Tongue (tissue), 2 donors: Measurements from ENCODE around the gene CLDN20. TPM values are rescaled to one million over a fixed set of nuclear protein-coding genes. Genes with fewer than 3 reads are reported as not detected.
"Not testable (repeated sequence)": the region's sequence is repeated elsewhere in the genome, so short reads cannot be mapped to it uniquely, and the experiment has no call there.

Source experiments
- DNase-seq: peaks from one replicate; pipeline ENCODE4 v3.0.0-alpha.2; 2015
- total RNA-seq: library from RNA; depleted of rRNA; stranded (reverse); fragments of >200 nt; gene quantifications from one replicate; pipeline ENCODE4 v1.2.3, GENCODE V29; 2014

The CLDN20 gene, protein sequence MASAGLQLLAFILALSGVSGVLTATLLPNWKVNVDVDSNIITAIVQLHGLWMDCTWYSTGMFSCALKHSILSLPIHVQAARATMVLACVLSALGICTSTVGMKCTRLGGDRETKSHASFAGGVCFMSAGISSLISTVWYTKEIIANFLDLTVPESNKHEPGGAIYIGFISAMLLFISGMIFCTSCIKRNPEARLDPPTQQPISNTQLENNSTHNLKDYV
- not detected for total RNA-seq

DNA sequence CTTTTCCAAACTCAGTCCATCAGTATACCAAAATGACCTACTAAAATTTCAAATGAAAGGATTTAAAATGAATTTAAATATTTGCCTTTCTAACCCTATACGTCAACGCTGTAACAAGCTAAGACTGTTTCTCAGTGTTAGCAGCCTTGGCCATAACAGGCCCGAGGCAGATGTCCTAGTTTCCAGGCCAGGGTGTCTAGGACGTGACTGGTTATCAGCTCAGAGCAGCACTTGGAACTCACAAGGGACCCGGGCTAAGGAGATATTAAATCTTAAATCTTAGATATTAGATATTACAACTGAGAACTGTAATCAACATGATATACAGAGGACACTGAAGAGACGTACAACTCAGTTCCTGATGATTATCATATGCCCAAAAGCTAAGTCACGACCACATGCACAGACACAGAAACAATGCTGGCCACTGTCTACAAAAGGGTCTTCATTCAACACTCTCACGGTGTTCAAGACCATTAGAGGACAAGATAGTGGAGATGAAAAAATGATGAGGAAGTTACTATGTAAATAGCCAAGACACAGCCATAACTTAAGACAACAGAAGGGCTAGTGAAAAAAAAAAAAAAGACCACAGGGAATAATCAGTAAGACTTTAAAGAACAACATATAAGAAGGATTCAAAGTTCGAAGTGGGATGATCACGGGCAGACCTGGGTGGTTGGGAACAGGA lies at the start of gene CLDN20:
Gene CLDN20, plus strand, starts transcription at position 641 of the 691 bp plus-strand sequence. CDS start 11,707 bp downstream, outside the sequence.
- DNase-seq, result no peak

DNA sequence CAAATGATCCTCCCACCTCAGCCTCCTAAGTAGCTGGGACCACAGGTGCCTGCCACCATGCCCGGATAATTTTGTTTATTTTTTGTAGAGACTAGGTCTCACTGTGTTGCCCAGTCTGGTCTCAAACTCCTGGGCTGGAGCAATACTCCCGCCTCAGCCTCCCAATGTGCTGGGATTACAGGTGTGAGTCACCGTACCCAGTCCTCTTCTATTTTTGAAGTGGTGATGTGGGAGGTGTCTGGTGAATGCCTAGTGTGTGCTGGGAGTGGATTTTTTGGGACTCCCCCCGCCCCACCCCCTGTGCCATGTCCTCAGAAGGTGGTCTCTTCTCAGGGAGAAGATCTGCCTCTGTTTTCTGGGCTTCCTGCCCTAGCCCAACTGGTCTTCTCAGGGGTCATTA lies 47.9 kb upstream of the CLDN20 start:
- DNase-seq, result no peak

DNA sequence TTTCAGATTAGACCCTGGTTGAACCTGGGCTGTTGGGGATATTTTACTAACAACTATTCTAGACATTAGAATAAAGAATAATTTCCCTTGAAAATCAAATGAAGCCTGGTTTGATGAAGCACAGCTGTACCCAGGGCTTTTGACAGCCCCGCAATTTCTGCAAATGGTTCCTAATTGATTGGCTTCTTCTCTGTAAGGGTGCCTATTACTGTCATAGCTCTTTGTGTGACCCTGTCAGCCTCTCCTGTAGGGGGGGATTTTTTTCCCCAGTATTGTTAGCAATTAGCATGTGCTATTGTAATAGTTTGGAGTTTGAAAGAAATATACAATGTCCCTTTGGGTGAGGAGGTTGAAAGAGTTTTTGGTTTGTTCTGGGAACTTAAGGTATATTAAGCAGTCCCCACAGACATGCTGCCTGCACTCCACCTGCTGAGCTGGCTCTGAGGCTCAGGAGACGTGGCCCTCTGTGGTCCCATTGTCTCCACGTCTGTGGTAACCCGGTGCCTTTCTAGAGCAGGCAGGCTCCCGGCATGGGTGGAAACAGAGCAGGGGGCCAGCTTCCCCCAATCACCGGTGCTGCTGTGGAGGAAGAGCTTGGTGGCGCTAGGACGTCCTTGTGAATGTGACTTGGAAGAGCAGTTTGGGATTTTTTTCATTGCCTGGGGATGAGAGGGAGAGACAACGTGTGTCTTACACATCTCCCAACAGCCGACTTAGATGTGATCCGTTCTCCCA lies 47.3 kb upstream of the CLDN20 start:
- no peak for DNase-seq

DNA sequence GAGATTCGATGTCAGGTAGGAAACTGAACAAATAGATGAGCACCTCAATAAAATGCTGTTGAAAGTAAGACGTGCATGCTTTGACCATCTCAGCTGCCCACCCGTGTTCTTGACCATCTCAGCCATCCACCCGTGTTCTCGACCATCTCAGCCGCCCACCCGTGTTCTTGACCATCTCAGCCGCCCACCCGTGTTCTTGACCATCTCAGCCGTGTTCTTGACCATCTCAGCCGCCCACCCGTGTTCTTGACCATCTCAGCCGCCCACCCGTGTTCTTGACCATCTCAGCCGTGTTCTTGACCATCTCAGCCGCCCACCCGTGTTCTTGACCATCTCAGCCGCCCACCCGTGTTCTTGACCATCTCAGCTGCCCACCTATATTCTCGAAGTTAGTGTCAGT lies 45.1 kb upstream of the CLDN20 start:
- not testable (repeated sequence) for DNase-seq

DNA sequence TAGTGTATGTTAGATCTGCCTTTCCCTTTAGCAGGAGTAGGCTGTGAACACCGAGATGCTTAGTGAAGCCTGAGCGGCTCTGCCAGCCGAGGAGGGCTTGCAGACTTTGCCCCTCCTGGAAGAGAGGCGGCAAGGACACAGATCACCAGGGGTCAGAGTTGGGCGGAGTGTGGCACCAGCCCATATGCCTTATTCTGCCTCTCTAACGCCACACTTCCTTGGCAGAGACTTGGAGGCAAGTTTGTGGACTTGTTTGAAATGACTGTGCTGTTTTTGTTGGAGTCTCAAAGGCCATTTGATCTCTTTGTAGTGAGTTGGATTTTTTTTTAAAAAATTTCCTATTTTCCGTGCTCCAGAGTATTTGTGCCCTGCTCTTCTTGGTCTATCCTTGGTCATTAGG lies 44.5 kb upstream of the CLDN20 start:
- DNase-seq, result no peak

DNA sequence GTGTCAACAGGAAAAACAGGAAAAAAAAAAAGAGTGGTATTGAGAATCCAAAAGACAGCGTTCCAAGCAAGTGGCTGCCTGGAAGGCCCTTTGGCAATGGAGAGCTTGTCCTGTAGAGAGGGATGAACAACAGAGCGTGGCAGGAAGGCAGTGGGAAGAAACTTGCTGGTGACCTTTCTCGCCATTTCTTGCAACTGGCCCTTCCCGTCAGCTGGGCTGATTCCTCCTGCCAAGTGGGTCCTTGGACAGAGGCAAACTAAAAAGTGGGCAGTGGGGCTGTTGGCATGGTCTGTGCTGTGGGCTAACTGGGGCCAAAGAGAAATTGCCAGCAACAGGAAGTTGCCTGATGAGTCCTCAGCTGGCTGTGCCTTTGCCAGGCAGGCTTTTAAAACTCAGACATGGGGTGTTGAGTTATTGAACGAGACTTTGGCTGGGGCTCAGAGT lies 43.9 kb upstream of the CLDN20 start:
- no peak for DNase-seq

DNA sequence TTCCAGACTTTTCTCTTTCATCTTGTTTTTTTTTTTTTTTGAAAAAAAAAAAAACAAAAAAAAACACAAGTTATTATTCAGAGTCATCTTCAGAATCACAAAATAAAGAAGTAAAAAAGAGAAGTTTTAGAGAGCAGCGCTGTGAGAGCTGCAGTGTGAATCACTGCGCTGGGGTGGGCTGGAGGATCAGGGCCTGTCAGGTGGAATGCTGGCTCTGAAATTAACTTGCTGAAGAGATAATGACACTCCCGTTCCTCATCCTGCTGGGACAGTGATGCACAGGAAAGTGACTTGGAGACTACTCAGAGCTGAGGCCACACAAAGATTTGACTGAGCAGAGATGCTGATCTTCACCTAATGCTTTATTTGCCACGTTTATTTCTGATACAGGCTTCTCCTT lies 42.7 kb upstream of the CLDN20 start:
- no peak for DNase-seq

DNA sequence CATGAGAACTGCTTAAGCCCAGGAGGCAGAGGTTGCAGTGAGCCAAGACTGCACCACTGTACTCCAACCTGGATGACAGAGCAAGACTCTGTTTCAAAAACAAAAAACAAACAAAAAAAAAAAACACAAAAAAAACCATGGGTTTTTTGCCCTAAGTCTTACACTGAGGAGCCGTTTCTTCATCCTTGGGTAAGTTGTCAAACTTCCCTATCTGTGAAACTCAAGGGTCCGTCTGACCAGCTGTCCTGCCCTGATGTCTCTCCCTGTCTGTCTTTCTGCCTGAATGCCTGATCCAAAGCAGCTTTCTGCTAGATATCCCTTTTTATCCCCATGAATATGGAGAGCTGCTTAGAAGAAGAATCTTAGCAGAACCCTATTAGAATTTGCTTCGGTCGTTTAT lies 41.3 kb upstream of the CLDN20 start:
- DNase-seq, result no peak

DNA sequence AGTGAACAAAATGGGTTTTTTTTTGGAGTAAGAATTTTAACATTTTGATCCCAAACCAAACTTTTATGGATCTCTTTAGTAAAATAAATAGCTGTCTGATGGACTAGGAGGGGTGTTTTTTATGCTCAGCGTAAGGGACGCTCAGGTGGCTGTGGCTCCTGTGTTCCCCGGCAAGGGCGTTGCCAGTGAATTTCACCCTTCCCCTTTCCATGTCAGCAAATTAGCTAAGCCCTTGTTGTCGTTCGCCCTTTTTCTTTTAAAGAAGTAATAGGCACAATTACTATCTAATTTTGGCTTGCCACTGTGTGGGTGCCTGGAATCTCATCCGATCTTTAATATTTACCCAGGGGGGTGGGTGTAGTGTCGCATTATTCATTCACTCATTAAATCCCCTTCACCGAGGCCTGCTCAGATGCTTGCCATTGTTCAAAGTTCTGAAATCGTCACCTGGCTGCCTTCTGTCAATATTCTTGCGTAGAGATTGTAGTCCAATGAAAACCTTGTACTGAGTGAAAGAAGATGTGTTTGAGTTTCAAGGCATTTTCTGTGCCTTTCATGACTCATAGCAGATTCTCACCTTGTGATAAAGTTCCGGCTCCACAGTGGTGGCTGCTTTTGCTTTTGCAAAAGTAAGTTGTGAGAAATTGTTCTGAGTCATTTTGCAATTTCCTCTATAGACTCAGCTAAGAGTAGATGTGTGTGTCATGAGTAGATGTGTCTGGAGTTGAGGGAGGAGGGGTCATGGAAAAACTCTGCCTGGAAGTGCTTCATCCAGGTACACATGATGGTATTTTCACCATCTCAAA lies 40.0 kb upstream of the CLDN20 start:
- no peak for DNase-seq

DNA sequence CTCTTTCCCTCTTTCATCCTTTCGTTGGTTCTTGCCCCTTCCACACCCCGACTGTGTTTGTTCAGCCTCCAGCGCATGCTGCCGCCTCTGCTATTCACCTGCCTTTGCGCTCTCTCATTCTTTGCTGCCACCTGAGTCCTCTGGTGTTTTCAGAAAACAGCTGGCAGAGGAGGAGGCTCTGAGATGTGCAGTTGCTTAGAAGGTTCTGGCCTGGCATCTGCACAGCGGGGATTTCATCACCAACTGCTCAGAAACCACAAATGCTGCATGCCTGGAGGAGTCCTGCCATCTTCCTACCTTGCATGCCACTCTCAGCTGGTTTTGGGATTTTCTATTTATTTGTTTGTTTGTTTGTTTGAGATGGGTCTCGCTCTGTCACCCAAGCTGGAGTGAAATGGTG lies 39.2 kb upstream of the CLDN20 start:
- DNase-seq, result no peak

DNA sequence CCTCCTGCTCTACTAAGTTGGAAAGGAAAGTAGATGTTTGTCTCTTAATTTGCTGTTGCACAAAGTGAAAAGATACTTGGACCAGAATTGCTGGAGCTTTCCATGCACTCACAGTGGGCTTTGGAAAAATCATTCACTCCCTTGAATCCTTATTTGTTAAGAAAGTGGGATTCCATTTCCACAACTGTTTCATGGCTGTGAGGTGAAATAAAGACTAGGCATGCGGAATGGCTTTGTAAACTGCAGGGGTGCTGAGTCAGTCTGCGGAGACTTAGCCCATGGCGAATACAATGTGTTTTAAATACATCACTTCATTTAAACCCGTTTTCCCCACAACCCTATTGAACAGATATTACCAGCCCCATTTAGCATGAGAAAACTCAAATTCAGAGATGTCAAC lies 36.8 kb upstream of the CLDN20 start:
- no peak for DNase-seq

DNA sequence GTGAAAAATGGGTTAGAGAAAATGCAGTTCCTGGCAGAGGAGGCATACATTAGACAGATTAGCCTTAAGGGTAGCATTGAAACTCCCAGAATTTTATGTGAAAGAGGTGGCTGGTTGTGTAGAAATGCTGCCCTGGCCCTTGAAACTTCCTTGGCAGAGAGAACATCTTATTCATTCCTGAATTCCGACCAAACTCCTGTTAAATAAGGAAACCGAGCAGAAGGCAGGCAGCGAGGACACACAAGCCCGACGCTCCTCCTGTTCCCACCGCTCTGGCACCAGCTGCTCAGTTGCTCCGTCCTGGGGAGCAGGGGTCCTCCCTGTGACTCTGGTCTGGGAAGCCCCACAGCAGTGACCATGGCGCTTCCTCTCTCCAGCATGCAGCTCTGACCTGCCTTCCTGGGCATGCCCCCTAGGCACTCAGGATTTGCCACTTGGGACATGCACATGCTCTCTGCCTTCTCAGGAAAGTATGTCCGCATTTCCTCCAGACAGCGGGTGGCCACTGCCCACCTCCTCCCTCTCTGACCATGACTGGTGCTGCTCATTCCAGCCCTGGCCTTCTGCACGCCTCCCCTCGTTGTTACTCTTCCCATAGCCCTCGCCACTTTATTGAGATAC lies 35.2 kb upstream of the CLDN20 start:
- no peak for DNase-seq

DNA sequence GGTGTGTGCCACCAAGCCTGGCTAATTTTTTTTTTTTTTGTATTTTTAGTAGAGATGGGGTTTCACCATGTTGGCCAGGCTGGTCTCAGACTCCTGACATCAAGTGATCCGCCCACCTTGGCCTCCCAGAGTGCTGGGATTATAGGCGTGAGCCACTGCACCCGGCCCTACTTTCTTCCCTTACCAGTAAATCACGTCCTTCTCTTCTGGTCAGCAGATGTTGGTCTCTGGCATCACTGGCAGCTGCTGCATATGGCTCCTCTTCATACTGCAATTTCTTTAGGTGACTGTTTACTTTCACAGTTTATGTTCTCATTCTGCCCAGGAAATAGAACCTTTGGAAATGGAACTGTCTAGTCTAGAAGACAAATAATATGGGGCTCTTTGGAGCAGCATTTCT lies 32.8 kb upstream of the CLDN20 start:
- not testable (repeated sequence) for DNase-seq

DNA sequence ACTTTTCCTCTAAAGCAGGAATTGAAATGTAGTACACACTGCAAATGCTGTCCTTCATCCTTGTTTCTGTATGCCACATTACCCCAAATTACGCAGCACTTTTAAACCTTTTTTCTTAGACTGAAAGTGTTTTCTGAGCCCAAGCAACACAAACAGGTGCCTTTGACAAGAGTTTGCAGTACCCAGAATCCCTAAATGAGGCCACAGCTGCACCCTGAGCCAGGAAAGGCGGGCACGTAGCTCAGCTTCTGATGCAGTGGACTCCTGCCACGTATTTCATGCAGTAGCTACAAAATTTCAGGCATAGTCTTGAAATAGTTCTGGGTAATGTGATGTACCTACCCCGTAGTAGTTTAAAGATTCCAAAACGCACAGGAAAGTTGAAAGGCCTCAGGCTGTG lies 31.0 kb upstream of the CLDN20 start:
- no peak for DNase-seq

DNA sequence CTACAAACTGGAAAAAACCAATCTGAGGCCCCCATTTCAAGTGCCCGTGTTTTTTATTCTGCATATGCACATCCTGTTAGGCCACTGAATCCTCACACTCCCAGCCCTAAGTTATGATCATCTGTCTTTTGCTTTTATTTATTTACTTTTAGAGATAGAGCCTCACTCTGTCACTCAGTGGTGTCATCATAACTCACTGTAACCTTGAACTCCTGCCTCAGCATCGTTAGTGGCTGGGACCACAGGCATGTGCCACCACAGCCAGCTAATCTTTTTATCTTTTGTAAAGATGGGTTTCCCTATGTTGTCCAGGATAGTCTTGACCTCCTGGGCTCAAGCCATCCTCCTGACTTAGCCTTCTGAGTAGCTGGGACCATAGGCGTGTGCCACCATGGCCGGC lies 29.6 kb upstream of the CLDN20 start:
- no peak for DNase-seq

DNA sequence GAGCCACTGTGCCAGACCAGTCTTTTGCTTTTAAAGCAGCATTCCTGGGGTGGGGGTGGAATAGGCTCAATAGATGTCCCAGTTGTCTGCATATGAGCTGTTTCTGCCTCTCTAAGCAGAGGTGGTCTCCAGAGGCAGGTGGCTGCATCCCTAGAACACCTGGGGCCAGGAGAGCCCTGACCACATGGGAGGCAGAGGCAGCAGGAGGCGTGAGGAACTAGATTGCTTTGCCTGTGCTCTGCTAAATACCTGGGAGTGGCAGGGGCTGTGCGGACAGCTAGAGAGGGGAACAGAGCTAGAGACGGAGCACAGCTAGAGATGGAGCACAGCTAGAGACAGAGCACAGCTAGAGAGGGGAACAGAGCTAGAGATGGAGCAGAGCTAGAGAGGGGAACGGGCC lies 29.1 kb upstream of the CLDN20 start:
- no peak for DNase-seq

DNA sequence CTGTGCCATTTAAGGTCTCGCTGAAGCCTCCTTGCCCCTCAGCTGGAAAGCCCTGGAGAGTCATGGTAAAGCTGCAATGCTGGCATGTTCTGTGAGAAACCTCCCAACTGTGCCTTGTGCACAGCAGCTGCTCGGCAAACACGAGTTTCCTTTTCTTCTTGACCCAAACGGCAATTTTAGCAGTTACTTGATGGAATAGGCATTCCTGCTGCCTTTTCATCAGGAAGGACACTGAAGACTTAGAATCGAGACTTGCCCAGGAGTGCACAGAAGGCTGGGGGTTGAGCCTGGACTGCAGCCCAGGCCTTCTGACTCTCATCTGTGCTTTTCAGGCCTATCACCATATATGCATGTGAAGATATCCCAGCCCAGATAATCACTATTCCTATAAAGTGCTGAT lies 28.7 kb upstream of the CLDN20 start:
- no peak for DNase-seq

DNA sequence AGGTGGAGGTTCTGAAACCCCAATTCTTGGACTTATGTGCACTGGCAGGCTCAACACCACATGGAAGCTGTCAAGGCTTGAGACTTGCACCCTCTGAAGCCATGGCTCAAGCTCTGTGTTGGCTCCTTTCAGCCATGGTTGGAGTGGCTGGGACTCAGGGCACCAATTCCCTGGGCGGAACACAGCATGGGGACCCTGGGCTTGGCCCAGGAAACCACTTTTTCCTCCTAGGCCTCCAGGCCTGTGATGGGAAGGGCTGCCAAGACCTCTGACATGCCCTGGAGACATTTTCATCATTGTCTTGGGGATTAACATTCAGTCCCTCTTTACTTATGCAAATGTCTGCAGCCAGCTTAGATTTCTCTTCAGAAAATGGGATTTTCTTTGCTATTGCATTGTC lies 26.2 kb upstream of the CLDN20 start:
- no peak for DNase-seq

DNA sequence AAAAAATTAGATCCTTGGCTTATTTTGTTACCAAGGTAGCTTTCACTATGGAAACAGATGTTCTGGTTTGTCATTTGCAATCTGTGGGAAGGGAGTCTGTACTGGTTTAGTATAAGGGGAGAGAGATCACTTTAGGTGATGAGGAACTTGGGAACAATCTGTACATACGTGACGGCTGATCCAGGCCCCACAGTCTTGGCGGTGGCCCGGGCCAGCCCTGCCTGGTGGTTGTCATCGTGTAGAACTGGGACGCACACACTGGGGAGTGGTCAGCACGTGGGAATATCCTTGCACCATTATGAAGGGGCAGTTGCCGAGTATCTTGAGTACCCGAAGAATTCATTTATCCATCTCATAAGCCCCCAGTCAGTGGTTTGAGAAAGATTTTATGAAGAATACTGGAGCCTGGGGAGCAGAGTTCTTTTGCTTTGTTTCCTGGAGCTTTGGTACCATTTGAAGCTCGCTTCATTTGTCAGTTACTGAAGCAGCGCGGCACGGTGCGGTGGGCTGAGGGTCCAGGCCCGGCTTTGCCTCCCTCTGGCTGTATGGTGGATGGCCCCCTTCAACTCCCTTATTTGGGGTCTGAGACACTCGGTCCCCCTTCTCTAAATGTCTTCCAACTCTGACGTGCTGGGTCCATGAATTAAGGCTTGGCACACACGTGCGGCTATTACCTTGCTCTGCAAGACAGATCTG lies 22.8 kb upstream of the CLDN20 start:
- no peak for DNase-seq

DNA sequence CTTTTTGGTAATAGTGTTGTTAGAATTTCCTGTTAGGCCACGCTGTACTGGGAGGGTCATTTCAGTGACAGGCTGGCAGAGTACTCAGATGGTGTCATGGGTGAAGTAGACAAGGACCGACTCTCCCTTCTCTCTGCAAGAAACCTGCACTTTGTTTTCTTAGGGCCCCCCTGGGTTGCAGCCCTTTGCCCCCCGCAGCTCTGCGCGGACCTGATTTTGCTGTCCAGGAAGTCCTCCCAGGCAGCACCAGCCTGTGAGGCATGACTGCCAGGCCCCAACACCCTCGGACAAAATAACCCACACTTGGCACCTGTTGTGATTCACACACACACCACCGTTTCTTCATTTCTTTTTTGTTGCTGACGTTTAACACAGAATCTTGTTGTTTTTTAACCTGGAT lies 21.8 kb upstream of the CLDN20 start:
- no peak for DNase-seq

DNA sequence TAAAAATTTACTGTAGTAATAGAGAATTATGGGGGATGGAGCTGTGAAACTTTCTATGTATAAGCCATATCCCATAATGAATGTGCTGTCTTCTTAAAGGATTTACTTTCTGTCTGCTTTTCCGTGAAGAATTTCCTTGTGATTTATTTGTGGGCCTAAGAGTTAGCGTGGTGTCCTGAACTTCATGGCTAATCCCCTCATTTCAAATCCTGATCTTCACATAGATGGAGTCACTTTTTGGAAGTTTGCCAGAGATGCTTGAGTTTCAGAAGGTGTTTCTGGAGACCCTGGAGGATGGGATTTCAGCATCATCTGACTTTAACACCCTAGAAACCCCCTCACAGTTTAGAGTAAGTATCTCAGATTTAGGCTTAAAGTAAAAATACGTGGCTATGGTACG lies 19.4 kb upstream of the CLDN20 start:
- no peak for DNase-seq

DNA sequence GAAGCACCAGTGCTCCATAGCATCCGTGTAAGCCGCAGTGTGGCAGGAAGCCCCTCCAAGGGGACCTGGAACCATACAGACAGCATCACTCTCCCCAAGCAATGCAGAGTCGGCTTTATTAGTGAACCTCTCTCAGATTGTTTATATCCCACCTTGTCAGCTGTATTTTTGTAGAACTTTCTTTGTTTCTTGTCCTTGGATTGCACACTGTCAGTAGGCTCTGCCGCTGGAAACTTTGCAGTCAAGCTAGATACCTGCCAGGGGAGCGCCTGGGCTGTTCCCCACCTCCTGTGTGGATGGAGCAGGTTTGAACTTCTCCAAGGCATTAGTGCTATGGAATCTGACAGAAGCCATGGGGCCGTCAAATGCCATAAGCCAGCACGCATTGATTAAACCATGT lies 18.6 kb upstream of the CLDN20 start:
- no peak for DNase-seq
